K562 (cell line): ENCODE data around the gene ARL2. TPM values are rescaled to one million over a fixed set of nuclear protein-coding genes. Genes with fewer than 3 reads are reported as not detected.

ENCODE experiments used
- ESRRB ChIP-seq: fragments of 250-450 bp; sonication (Bioruptor Pico); IDR thresholded peaks from 2 replicates; pipeline ENCODE4 v1.5.0; 2020; ENCODE audit warnings: mild to moderate bottlenecking, moderate library complexity, borderline replicate concordance
- HCFC1 ChIP-seq: IDR thresholded peaks from 2 replicates; pipeline ENCODE4 v1.6.1; 2012; ENCODE audit warnings: low read depth, low read length, improper control_type of control experiment
- ILF3 ChIP-seq: fragments of 450-650 bp; IDR thresholded peaks from 2 replicates; pipeline ENCODE4 v1.6.1; 2018; ENCODE audit warnings: antibody characterized with exemption, mild to moderate bottlenecking, moderate library complexity, borderline replicate concordance
- NBN ChIP-seq: fragments of 450-650 bp; IDR thresholded peaks from 2 replicates; pipeline ENCODE4 v1.6.1; 2016; ENCODE audit warnings: low read depth, mild to moderate bottlenecking
- NUFIP1 ChIP-seq: fragments of 450-650 bp; IDR thresholded peaks from 2 replicates; pipeline ENCODE4 v1.6.1; 2018; ENCODE audit not compliant: partially characterized antibody
- PHB ChIP-seq: fragments of 250-450 bp; sonication (Bioruptor Pico); IDR thresholded peaks from 2 replicates; pipeline ENCODE4 v1.5.0; 2021
- POLR2G ChIP-seq: fragments of 200-400 bp; formaldehyde crosslinking; IDR thresholded peaks from 2 replicates; pipeline ENCODE4 v1.6.1; 2017; ENCODE audit warnings: low read depth, mild to moderate bottlenecking, antibody characterized with exemption, low read length, moderate library complexity
- SIN3A ChIP-seq, 2 experiments: fragments of 150-350 bp in 1 of 2; IDR thresholded peaks; 2 replicates each; pipeline ENCODE4 v1.6.1; 2011 to 2016; ENCODE audit warnings: borderline replicate concordance in 2 of 2, low read depth in 2 of 2, low read length in 2 of 2, mild to moderate bottlenecking in 2 of 2, moderate library complexity in 2 of 2; ENCODE audit not compliant: control insufficient read depth in 1 of 2
- SNIP1 ChIP-seq: fragments of 450-650 bp; IDR thresholded peaks from 2 replicates; pipeline ENCODE4 v1.7.1; 2017; ENCODE audit warnings: low read depth, mild to moderate bottlenecking
- TEAD1 ChIP-seq, 2 experiments: fragments of 450-650 bp in 1 of 2; sonication (generic) in 1 of 2; formaldehyde crosslinking; IDR thresholded peaks; 2 replicates each; pipeline versions ENCODE4 v1.4.0 to v1.8.0; 2020 to 2022; ENCODE audit warnings: mild to moderate bottlenecking in 2 of 2, missing genetic modification reagents in 1 of 2
- ZKSCAN1 ChIP-seq: fragments of 150-350 bp; IDR thresholded peaks from 2 replicates; pipeline ENCODE4 v1.6.1; 2016; ENCODE audit warnings: low read depth, low read length
- ZNF551 ChIP-seq: fragments of 250-450 bp; sonication (Bioruptor Pico); IDR thresholded peaks from 2 replicates; pipeline ENCODE4 v1.5.0; 2021; ENCODE audit warnings: mild to moderate bottlenecking, moderate library complexity
- polyA plus RNA-seq, 8 experiments: library from polyadenylated mRNA; depleted of rRNA in 4 of 8; stranded (reverse) in 5 of 8; unstranded in 3 of 8; fragments of >200 nt; fragmentation: Nextera tagmentation in 2 of 8; fragmentation: Illumina TruSeq in 1 of 8; extraction: Ambion mirVana in 2 of 8; extraction: Trizol in 1 of 8; gene quantifications; 2 replicates each; pipeline versions ENCODE4 v1.2.1 to v1.2.3, GENCODE V29; 2011 to 2014; ENCODE audit warnings: inconsistent platforms in 1 of 8, missing spikeins in 1 of 8
- total RNA-seq, 7 experiments: library from RNA; depleted of rRNA in 6 of 7; stranded (reverse); fragments of >200 nt in 6 of 7; fragmentation: Illumina TruSeq in 2 of 7; extraction: Trizol in 2 of 7; gene quantifications; 2 replicates each; pipeline versions ENCODE4 v1.2.1 to v1.2.3, GENCODE V29; 2011 to 2021; ENCODE audit warnings: low replicate concordance in 1 of 7
- TF ChIP-seq, protein P1 (sequence below): IDR thresholded peaks from 2 replicates; pipeline ENCODE4 v1.6.1; 2016; ENCODE audit warnings: missing genetic modification characterization, missing compliant biosample characterization
- TF ChIP-seq, protein P2 (sequence below): sonication (generic); formaldehyde crosslinking; IDR thresholded peaks from 2 replicates; pipeline ENCODE4 v1.8.0; 2023; ENCODE audit warnings: mild to moderate bottlenecking, missing genetic modification reagents

ARL2 gene
- total and polyA plus RNA-seq, 9 of the 15 experiments (the other 6 are each of a cell fraction or from before 2014, with no cell fraction given): 5.7 to 154 (median 92.2) TPM

DNA sequence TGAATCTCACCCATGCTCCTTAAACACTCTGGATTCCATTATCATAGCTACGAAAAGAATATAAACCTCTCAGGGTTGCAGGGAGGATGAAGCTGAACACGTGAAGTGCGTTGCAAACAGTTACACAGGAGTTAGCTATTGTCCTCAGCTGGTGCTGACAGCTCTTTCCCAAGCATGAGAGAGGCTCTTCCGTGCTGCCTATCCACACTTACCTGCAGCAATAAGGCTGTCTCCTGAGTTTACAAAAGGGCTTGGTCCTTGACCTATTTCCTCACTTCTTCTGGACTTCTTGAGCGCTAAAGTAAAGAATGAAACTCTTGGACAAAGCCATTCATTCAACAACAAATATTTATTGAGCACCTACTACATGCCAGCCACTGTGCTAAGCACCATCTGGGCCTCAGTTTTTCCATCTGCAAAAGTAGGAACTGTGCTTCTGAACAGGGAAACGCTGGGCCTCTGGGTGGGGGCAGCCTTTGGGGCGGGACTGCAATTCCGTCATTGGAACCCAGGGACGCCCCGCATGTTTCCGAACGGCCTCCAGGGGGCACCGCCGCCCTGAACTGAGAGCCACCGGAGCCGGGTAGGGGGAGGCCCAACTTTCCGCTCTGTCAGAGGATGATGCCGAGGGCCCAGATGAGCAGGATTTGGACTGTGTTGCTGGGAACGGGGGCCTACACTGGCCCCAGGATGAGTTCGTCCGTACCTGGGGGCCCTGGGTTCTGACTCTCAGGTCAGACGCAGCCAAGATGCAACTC lies 651 bp upstream of the ARL2 start (continued):
- no peak for TF ChIP-seq NUFIP1
- TF ChIP-seq ESRRB (CRISPR knock-in tag): no peak
- 0 out of 4 replicates have a peak, but pooled peaks of 1 of the 2 experiments have one; percentile 26 for TF ChIP-seq SIN3A (IDR thresholded peaks at IDR 0.05; ENCODE audit: borderline replicate concordance in 2 of 2, control insufficient read depth in 1 of 2, low read depth in 2 of 2, low read length in 2 of 2)
- TF ChIP-seq SNIP1: no peak
- no peak for TF ChIP-seq POLR2G
- TF ChIP-seq HCFC1: no peak; the same call in none of the 2 replicates
- no peak for TF ChIP-seq ZKSCAN1
- 0 out of 2 replicates have a peak, but pooled peaks have one; percentile 76 for TF ChIP-seq NBN
- 0 out of 2 replicates have a peak, but pooled peaks have one; percentile 27 for TF ChIP-seq PHB (CRISPR knock-in tag)
- no peak for TF ChIP-seq ILF3
- TF ChIP-seq, protein P1, sequence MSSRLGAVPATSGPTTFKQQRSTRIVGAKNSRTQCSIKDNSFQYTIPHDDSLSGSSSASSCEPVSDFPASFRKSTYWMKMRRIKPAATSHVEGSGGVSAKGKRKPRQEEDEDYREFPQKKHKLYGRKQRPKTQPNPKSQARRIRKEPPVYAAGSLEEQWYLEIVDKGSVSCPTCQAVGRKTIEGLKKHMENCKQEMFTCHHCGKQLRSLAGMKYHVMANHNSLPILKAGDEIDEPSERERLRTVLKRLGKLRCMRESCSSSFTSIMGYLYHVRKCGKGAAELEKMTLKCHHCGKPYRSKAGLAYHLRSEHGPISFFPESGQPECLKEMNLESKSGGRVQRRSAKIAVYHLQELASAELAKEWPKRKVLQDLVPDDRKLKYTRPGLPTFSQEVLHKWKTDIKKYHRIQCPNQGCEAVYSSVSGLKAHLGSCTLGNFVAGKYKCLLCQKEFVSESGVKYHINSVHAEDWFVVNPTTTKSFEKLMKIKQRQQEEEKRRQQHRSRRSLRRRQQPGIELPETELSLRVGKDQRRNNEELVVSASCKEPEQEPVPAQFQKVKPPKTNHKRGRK (tag): no peak
- 0 out of 4 replicates have a peak, but pooled peaks of 1 of the 2 experiments have one; percentile 44 for TF ChIP-seq TEAD1 (CRISPR knock-in tag; IDR thresholded peaks at IDR 0.05)
- no peak for TF ChIP-seq ZNF551 (CRISPR knock-in tag)
- TF ChIP-seq, protein P2, sequence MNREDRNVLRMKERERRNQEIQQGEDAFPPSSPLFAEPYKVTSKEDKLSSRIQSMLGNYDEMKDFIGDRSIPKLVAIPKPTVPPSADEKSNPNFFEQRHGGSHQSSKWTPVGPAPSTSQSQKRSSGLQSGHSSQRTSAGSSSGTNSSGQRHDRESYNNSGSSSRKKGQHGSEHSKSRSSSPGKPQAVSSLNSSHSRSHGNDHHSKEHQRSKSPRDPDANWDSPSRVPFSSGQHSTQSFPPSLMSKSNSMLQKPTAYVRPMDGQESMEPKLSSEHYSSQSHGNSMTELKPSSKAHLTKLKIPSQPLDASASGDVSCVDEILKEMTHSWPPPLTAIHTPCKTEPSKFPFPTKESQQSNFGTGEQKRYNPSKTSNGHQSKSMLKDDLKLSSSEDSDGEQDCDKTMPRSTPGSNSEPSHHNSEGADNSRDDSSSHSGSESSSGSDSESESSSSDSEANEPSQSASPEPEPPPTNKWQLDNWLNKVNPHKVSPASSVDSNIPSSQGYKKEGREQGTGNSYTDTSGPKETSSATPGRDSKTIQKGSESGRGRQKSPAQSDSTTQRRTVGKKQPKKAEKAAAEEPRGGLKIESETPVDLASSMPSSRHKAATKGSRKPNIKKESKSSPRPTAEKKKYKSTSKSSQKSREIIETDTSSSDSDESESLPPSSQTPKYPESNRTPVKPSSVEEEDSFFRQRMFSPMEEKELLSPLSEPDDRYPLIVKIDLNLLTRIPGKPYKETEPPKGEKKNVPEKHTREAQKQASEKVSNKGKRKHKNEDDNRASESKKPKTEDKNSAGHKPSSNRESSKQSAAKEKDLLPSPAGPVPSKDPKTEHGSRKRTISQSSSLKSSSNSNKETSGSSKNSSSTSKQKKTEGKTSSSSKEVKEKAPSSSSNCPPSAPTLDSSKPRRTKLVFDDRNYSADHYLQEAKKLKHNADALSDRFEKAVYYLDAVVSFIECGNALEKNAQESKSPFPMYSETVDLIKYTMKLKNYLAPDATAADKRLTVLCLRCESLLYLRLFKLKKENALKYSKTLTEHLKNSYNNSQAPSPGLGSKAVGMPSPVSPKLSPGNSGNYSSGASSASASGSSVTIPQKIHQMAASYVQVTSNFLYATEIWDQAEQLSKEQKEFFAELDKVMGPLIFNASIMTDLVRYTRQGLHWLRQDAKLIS (CRISPR knock-in tag): no peak
